ENCODE measurements around the gene NOBOX. TPM values are rescaled to one million over a fixed set of nuclear protein-coding genes. Genes with fewer than 3 reads are reported as not detected.

NOBOX gene
- not detected for total RNA-seq (ENCODE audit: unreplicated experiment)
- long read RNA-seq: 0 reads

GRCh38 chr7:144403649-144404061 is at the start of gene NOBOX:
TSS of gene NOBOX (minus strand) at chr7:144403693.
- no peak for DNase-seq (ENCODE audit: low spot score)
- Mint-ChIP-seq H3K4me3 (ENCODE audit: unreplicated experiment) (no peak within 1 kb of the TSS), H3K36me3 (ENCODE audit: low read depth, unreplicated experiment) (no peaks in the 10 kb centered on the region), H3K9me3 (ENCODE audit: unreplicated experiment) (no peaks in the 10 kb centered on the region), H3K4me1 (ENCODE audit: unreplicated experiment) (peaks cover 4% of the 10 kb centered on the region), H3K27me3 (ENCODE audit: unreplicated experiment) (peaks cover 7% of the 10 kb centered on the region), H3K27ac (ENCODE audit: unreplicated experiment) (no peak within 1 kb of the TSS)
- TF ChIP-seq CTCF (IDR thresholded peaks at IDR 0.05; ENCODE audit: unreplicated experiment): no peak

GRCh38 chr7:144452064-144452463 is 48.6 kb upstream of the NOBOX start:
- DNase-seq (ENCODE audit: low spot score): no peak
- H3K36me3 Mint-ChIP-seq (ENCODE audit: low read depth, unreplicated experiment): no peaks in the 10 kb centered on the region
- no peaks in the 10 kb centered on the region for H3K27me3 Mint-ChIP-seq (ENCODE audit: unreplicated experiment)
- H3K4me3 Mint-ChIP-seq (ENCODE audit: unreplicated experiment): no peak overlapping the region
- no peak for TF ChIP-seq CTCF (IDR thresholded peaks at IDR 0.05; ENCODE audit: unreplicated experiment)
- H3K9me3 Mint-ChIP-seq (ENCODE audit: unreplicated experiment): no peaks in the 10 kb centered on the region
- H3K4me1 Mint-ChIP-seq (ENCODE audit: unreplicated experiment): no peaks in the 10 kb centered on the region
- no peak overlapping the region for H3K27ac Mint-ChIP-seq (ENCODE audit: unreplicated experiment)

- H3K27me3 Mint-ChIP-seq (ENCODE audit: unreplicated experiment): no peaks in the 10 kb centered on the region
- no peak for TF ChIP-seq CTCF (IDR thresholded peaks at IDR 0.05; ENCODE audit: unreplicated experiment)
- no peak overlapping the region for H3K4me3 Mint-ChIP-seq (ENCODE audit: unreplicated experiment)
- H3K27ac Mint-ChIP-seq (ENCODE audit: unreplicated experiment): no peak overlapping the region
- no peaks in the 10 kb centered on the region for H3K9me3 Mint-ChIP-seq (ENCODE audit: unreplicated experiment)
- no peak for DNase-seq (ENCODE audit: low spot score)
- no peaks in the 10 kb centered on the region for H3K4me1 Mint-ChIP-seq (ENCODE audit: unreplicated experiment)
- no peaks in the 10 kb centered on the region for H3K36me3 Mint-ChIP-seq (ENCODE audit: low read depth, unreplicated experiment)
Measured at GRCh38 chr7:144445590-144445989, 42.1 kb upstream of the NOBOX start.

- Mint-ChIP-seq H3K9me3 (ENCODE audit: unreplicated experiment) (no peaks in the 10 kb centered on the region), H3K27me3 (ENCODE audit: unreplicated experiment) (no peaks in the 10 kb centered on the region), H3K27ac (ENCODE audit: unreplicated experiment) (no peak overlapping the region), H3K4me3 (ENCODE audit: unreplicated experiment) (no peak overlapping the region), H3K4me1 (ENCODE audit: unreplicated experiment) (no peaks in the 10 kb centered on the region), H3K36me3 (ENCODE audit: low read depth, unreplicated experiment) (no peaks in the 10 kb centered on the region)
- DNase-seq (ENCODE audit: low spot score): no peak
- TF ChIP-seq CTCF (IDR thresholded peaks at IDR 0.05; ENCODE audit: unreplicated experiment): no peak
Measured at GRCh38 chr7:144439717-144440205, 36.3 kb upstream of the NOBOX start.

GRCh38 chr7:144438759-144439158 is 35.3 kb upstream of the NOBOX start:
- Mint-ChIP-seq H3K4me1 (ENCODE audit: unreplicated experiment) (no peaks in the 10 kb centered on the region), H3K4me3 (ENCODE audit: unreplicated experiment) (no peak overlapping the region), H3K27me3 (ENCODE audit: unreplicated experiment) (no peaks in the 10 kb centered on the region), H3K9me3 (ENCODE audit: unreplicated experiment) (no peaks in the 10 kb centered on the region), H3K36me3 (ENCODE audit: low read depth, unreplicated experiment) (no peaks in the 10 kb centered on the region), H3K27ac (ENCODE audit: unreplicated experiment) (no peak overlapping the region)
- DNase-seq (ENCODE audit: low spot score): no peak
- no peak for TF ChIP-seq CTCF (IDR thresholded peaks at IDR 0.05; ENCODE audit: unreplicated experiment)
